Measurements from ENCODE around the gene TIA1. TPM values are rescaled to one million over a fixed set of nuclear protein-coding genes. Genes with fewer than 3 reads are reported as not detected.
"Not testable (repeated sequence)": the region's sequence is repeated elsewhere in the genome, so short reads cannot be mapped to it uniquely, and the experiment has no call there.

TIA1 gene
- total RNA-seq (158 TPM), polyA plus RNA-seq (ENCODE audit: insufficient read depth in 1 of 8, insufficient read length in 8 of 8, low replicate concordance in 1 of 8) (100 to 1,000 TPM; 144 to 244 (median 176) TPM)
- long read RNA-seq, donor 1, full-length matches to known transcripts: 10 of 10 reads
- long read RNA-seq, donor 1, partial matches to known transcripts: 0 of 10 reads
- long read RNA-seq, donor 1, other reads (novel, unspliced or antisense): 0 of 10 reads
- long read RNA-seq, donor 2, full-length matches to known transcripts: 3 of 8 reads
- long read RNA-seq, donor 2, partial matches to known transcripts: 5 of 8 reads
- long read RNA-seq, donor 2, other reads (novel, unspliced or antisense): 0 of 8 reads
- long read RNA-seq, donor 3, full-length matches to known transcripts: 15 of 15 reads
- long read RNA-seq, donor 3, partial matches to known transcripts: 0 of 15 reads
- long read RNA-seq, donor 3, other reads (novel, unspliced or antisense): 0 of 15 reads
- long read RNA-seq, donor 4, full-length matches to known transcripts: 10 of 10 reads
- long read RNA-seq, donor 4, partial matches to known transcripts: 0 of 10 reads
- long read RNA-seq, donor 4, other reads (novel, unspliced or antisense): 0 of 10 reads
- long read RNA-seq, donor 5, full-length matches to known transcripts: 39 of 39 reads
- long read RNA-seq, donor 5, partial matches to known transcripts: 0 of 39 reads
- long read RNA-seq, donor 5, other reads (novel, unspliced or antisense): 0 of 39 reads
- long read RNA-seq, donor 6, full-length matches to known transcripts: 33 of 40 reads
- long read RNA-seq, donor 6, partial matches to known transcripts: 7 of 40 reads
- long read RNA-seq, donor 6, other reads (novel, unspliced or antisense): 0 of 40 reads
- long read RNA-seq, donor 7, full-length matches to known transcripts: 22 of 22 reads
- long read RNA-seq, donor 7, partial matches to known transcripts: 0 of 22 reads
- long read RNA-seq, donor 7, other reads (novel, unspliced or antisense): 0 of 22 reads
- long read RNA-seq, donor 8, full-length matches to known transcripts: 16 of 16 reads
- long read RNA-seq, donor 8, partial matches to known transcripts: 0 of 16 reads
- long read RNA-seq, donor 8, other reads (novel, unspliced or antisense): 0 of 16 reads
- long read RNA-seq, donor 9, full-length matches to known transcripts: 20 of 20 reads
- long read RNA-seq, donor 9, partial matches to known transcripts: 0 of 20 reads
- long read RNA-seq, donor 9, other reads (novel, unspliced or antisense): 0 of 20 reads
- long read RNA-seq, donor 10, full-length matches to known transcripts: 24 of 30 reads
- long read RNA-seq, donor 10, partial matches to known transcripts: 6 of 30 reads
- long read RNA-seq, donor 10, other reads (novel, unspliced or antisense): 0 of 30 reads
- long read RNA-seq, donor 11, full-length matches to known transcripts: 13 of 13 reads
- long read RNA-seq, donor 11, partial matches to known transcripts: 0 of 13 reads
- long read RNA-seq, donor 11, other reads (novel, unspliced or antisense): 0 of 13 reads

GRCh38 chr2:70248181-70248847, at the start of gene TIA1:
Gene TIA1 (minus strand): TSS chr2:70248628. CDS start chr2:70248430, 198 bp downstream.
- Histone ChIP-seq H3K27ac (ENCODE audit: low read length) (peak within 1 kb of the TSS; percentile 97), H3K4me1 (ENCODE audit: control insufficient read depth, insufficient read depth, low read length) (peaks cover 7% of the 10 kb centered on the region), H3K9me3 (replicated peaks; ENCODE audit: control insufficient read depth, low read depth, low read length) (no peaks in the 10 kb centered on the region), H3K36me3 (ENCODE audit: control insufficient read depth, insufficient read depth, low read length) (no peaks in the 10 kb centered on the region), H3K4me3 (ENCODE audit: low read length) (peak within 1 kb of the TSS; percentile 78), H3K27me3 (ENCODE audit: control insufficient read depth, insufficient read depth, low read length) (no peaks in the 10 kb centered on the region)
- under 1% methylated on average over 30 of the region's 47 CpGs for WGBS (ENCODE audit: insufficient coverage)
- DNase-seq: peak; percentile 99

GRCh38 chr2:70297828-70298227, 49.4 kb upstream of the TIA1 start:
- H3K36me3 ChIP-seq (ENCODE audit: control insufficient read depth, insufficient read depth, low read length): peaks cover 27% of the 10 kb centered on the region
- H3K9me3 ChIP-seq (replicated peaks; ENCODE audit: control insufficient read depth, low read depth, low read length); DNase-seq; H3K4me3 ChIP-seq (ENCODE audit: low read length); H3K27ac ChIP-seq (ENCODE audit: low read length); H3K27me3 ChIP-seq (ENCODE audit: control insufficient read depth, insufficient read depth, low read length): not testable (repeated sequence)
- WGBS (ENCODE audit: insufficient coverage): no CpG with 5 or more reads among the region's 4 CpGs
- peaks cover 16% of the 10 kb centered on the region for H3K4me1 ChIP-seq (ENCODE audit: control insufficient read depth, insufficient read depth, low read length)

GRCh38 chr2:70283500-70284191, 35.2 kb upstream of the TIA1 start:
- H3K36me3 ChIP-seq (ENCODE audit: control insufficient read depth, insufficient read depth, low read length): peaks cover 40% of the 10 kb centered on the region
- H3K27ac ChIP-seq (ENCODE audit: low read length): no peak overlapping the region
- H3K4me1 ChIP-seq (ENCODE audit: control insufficient read depth, insufficient read depth, low read length): no peaks in the 10 kb centered on the region
- 100% methylated on average over 1 of the region's 5 CpGs for WGBS (ENCODE audit: insufficient coverage)
- no peak overlapping the region for H3K4me3 ChIP-seq (ENCODE audit: low read length)
- H3K27me3 ChIP-seq (ENCODE audit: control insufficient read depth, insufficient read depth, low read length): no peaks in the 10 kb centered on the region
- DNase-seq: no peak
- H3K9me3 ChIP-seq (replicated peaks; ENCODE audit: control insufficient read depth, low read depth, low read length): no peaks in the 10 kb centered on the region

GRCh38 chr2:70282439-70282838, 34.0 kb upstream of the TIA1 start:
- no peak overlapping the region for H3K4me3 ChIP-seq (ENCODE audit: low read length)
- WGBS (ENCODE audit: insufficient coverage): no CpG with 5 or more reads among the region's 5 CpGs
- H3K36me3 ChIP-seq (ENCODE audit: control insufficient read depth, insufficient read depth, low read length): peaks cover 38% of the 10 kb centered on the region
- H3K4me1 ChIP-seq (ENCODE audit: control insufficient read depth, insufficient read depth, low read length): no peaks in the 10 kb centered on the region
- no peaks in the 10 kb centered on the region for H3K27me3 ChIP-seq (ENCODE audit: control insufficient read depth, insufficient read depth, low read length)
- H3K9me3 ChIP-seq (replicated peaks; ENCODE audit: control insufficient read depth, low read depth, low read length): no peaks in the 10 kb centered on the region
- no peak for DNase-seq
- H3K27ac ChIP-seq (ENCODE audit: low read length): no peak overlapping the region

GRCh38 chr2:70280242-70280798, 31.9 kb upstream of the TIA1 start:
- H3K4me3 ChIP-seq (ENCODE audit: low read length): no peak overlapping the region
- H3K4me1 ChIP-seq (ENCODE audit: control insufficient read depth, insufficient read depth, low read length): no peaks in the 10 kb centered on the region
- no peaks in the 10 kb centered on the region for H3K9me3 ChIP-seq (replicated peaks; ENCODE audit: control insufficient read depth, low read depth, low read length)
- WGBS (ENCODE audit: insufficient coverage): no CpG with 5 or more reads among the region's 2 CpGs
- peaks cover 36% of the 10 kb centered on the region for H3K36me3 ChIP-seq (ENCODE audit: control insufficient read depth, insufficient read depth, low read length)
- no peak for DNase-seq
- H3K27ac ChIP-seq (ENCODE audit: low read length): no peak overlapping the region
- no peaks in the 10 kb centered on the region for H3K27me3 ChIP-seq (ENCODE audit: control insufficient read depth, insufficient read depth, low read length)

- no peak overlapping the region for H3K27ac ChIP-seq (ENCODE audit: low read length)
- no peaks in the 10 kb centered on the region for H3K27me3 ChIP-seq (ENCODE audit: control insufficient read depth, insufficient read depth, low read length)
- H3K4me3 ChIP-seq (ENCODE audit: low read length): no peak overlapping the region
- no peak for DNase-seq
- peaks cover 23% of the 10 kb centered on the region for H3K36me3 ChIP-seq (ENCODE audit: control insufficient read depth, insufficient read depth, low read length)
- H3K4me1 ChIP-seq (ENCODE audit: control insufficient read depth, insufficient read depth, low read length): no peaks in the 10 kb centered on the region
- whole genome bisulfite sequencing (ENCODE audit: insufficient coverage): 80% methylated on average over 3 of the region's 3 CpGs
- no peaks in the 10 kb centered on the region for H3K9me3 ChIP-seq (replicated peaks; ENCODE audit: control insufficient read depth, low read depth, low read length)
Observed at GRCh38 chr2:70270323-70270722, 21.9 kb upstream of the TIA1 start.

GRCh38 chr2:70269422-70270302, 21.2 kb upstream of the TIA1 start:
- not testable (repeated sequence) for H3K27ac ChIP-seq (ENCODE audit: low read length); H3K4me1 ChIP-seq (ENCODE audit: control insufficient read depth, insufficient read depth, low read length); H3K27me3 ChIP-seq (ENCODE audit: control insufficient read depth, insufficient read depth, low read length); DNase-seq; H3K9me3 ChIP-seq (replicated peaks; ENCODE audit: control insufficient read depth, low read depth, low read length); H3K4me3 ChIP-seq (ENCODE audit: low read length)
- peaks cover 23% of the 10 kb centered on the region for H3K36me3 ChIP-seq (ENCODE audit: control insufficient read depth, insufficient read depth, low read length)
- 94% methylated on average over 11 of the region's 18 CpGs for WGBS (ENCODE audit: insufficient coverage)

- H3K27me3 ChIP-seq (ENCODE audit: control insufficient read depth, insufficient read depth, low read length); DNase-seq; H3K4me1 ChIP-seq (ENCODE audit: control insufficient read depth, insufficient read depth, low read length); H3K4me3 ChIP-seq (ENCODE audit: low read length); H3K9me3 ChIP-seq (replicated peaks; ENCODE audit: control insufficient read depth, low read depth, low read length); H3K27ac ChIP-seq (ENCODE audit: low read length): not testable (repeated sequence)
- H3K36me3 ChIP-seq (ENCODE audit: control insufficient read depth, insufficient read depth, low read length): peaks cover 35% of the 10 kb centered on the region
- WGBS (ENCODE audit: insufficient coverage): 97% methylated on average over 6 of the region's 30 CpGs
Observed at GRCh38 chr2:70266925-70267324, 18.5 kb upstream of the TIA1 start.
